HG02763 (cell line): Measurements from ENCODE around the gene MGAT3.
A peak's percentile ranks its signal among the peaks of the same experiment; 100 is the strongest.
"Not testable (repeated sequence)": the region's sequence is repeated elsewhere in the genome, so short reads cannot be mapped to it uniquely, and the experiment has no call there.

Experiments used
- ATAC-seq: cut with Tn5 transposase; IDR thresholded peaks from one replicate; pipeline ENCODE4 v1.9.1; 2021; ENCODE audit warnings: mild to moderate bottlenecking, moderate library complexity; ENCODE audit not compliant: unreplicated experiment

The MGAT3 gene

GRCh38 chr22:39510529-39511149 is 53.8 kb downstream of the MGAT3 start:
- ATAC-seq, result no peak

GRCh38 chr22:39511226-39511625 is 54.4 kb downstream of the MGAT3 start:
- no peak for ATAC-seq

DNA sequence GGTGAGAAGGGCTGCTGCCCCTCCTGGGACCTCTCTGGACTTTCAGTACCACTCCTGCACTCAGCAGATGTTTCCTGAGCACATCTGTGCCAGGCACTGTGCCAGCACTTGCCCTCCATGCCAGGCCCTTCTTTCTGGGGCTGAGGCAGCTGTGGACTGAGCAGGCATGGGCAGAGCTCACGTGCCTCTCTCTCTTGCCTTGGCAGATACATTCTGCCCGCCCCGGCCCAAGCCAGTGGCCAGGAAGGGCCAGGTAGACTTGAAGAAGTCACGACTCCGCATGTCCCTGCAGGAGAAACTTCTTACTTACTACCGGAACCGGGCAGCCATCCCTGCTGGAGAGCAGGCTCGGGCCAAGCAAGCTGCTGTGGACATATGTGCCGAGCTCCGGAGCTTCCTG is 55.2 kb downstream of the MGAT3 start:
- ATAC-seq, result no peak

DNA sequence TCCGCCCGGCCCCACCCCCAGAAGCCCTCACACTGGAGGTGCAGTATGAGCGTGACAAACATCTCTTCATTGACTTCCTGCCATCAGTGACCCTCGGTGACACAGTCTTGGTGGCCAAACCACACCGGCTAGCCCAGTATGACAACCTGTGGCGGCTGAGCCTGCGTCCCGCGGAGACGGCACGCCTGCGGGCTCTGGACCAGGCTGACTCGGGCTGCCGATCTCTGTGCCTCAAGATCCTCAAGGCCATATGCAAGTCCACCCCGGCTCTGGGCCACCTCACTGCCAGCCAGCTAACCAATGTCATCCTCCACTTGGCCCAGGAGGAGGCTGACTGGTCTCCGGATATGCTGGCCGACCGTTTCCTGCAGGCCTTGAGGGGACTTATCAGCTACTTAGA is 57.0 kb downstream of the MGAT3 start:
- ATAC-seq, result no peak

DNA sequence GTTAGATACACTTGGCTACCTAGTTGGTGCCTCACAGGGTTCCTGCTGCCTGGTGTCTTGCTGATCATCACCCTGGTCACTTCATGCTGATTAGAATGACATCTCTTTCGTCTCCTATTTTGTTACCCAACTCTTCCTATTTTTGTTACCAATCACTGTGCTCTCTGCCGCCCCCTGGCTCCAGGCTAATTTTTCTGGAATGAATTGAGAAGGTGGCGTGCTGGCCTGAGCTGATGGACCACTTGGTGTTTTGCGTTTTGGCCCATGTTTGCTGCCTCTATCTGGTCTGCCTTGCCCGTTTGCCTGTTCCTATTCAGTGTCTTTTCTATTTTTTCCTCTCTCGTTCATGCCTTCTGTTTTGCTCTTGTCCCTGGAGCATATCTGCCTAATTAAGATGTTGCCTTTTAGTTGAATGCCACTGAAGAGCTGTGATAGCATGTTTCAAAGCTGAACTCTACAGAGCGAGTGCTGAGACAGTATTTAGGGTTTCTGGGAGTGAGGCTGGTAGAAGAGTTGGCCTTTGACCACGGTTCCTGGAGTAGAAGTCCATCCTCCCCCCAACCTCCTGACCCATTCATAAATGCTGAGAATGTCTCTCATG is 57.7 kb downstream of the MGAT3 start:
- ATAC-seq, result no peak

DNA sequence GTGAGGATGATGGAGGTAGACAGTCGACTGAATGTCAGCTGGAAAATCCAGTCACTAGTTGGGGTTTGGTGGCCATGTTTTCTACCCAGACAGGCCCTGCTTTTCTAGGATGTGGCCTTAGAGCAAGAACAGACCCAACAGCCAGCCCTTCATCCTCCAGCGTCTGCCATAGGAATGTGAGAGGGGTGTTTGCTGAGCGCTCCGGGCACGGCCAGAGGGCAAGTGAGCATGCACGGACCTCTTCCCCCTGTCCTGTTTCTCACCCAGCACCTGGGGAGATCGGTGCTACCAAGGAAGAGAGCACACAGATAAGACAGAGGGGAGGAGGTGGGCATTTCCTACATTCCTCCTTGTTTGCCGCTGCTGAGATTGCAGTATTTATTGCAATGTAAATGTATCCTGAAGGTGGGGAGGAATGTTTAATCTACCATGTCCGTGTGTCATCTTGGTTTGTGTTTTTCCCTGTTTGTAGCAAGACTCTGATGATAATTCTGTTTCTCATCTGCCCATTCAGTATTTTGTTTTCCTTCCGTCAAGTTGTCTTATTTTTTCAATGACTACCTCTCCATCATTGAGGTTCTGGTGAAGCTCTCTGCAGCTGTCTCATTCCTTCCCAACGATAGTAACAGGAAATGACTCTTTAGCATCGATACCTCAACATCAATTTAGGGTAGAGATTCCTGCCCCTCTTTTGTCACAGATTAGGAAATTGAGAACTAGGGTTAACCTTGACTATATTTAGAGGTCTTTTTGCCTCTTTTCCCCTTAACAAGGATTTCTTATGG is 58.6 kb downstream of the MGAT3 start:
- ATAC-seq, result no peak

- no peak for ATAC-seq
These were observed 60.7 kb downstream of the MGAT3 start for GRCh38 chr22:39517470-39517869.

- ATAC-seq, result no peak
These were observed 61.5 kb downstream of the MGAT3 start for GRCh38 chr22:39518144-39518786.

GRCh38 chr22:39518996-39519680 is 62.3 kb downstream of the MGAT3 start:
- no peak for ATAC-seq

- ATAC-seq, result peak; percentile 69
These were observed 62.9 kb downstream of the MGAT3 start for GRCh38 chr22:39519681-39520225.

GRCh38 chr22:39520226-39521105 is 63.7 kb downstream of the MGAT3 start, which contains the start of gene ATF4:
Gene ATF4, plus strand, starts transcription at chr22:39520562. Its CDS starts 884 bp downstream, at chr22:39521446.
- peak; percentile 55 for ATAC-seq

DNA sequence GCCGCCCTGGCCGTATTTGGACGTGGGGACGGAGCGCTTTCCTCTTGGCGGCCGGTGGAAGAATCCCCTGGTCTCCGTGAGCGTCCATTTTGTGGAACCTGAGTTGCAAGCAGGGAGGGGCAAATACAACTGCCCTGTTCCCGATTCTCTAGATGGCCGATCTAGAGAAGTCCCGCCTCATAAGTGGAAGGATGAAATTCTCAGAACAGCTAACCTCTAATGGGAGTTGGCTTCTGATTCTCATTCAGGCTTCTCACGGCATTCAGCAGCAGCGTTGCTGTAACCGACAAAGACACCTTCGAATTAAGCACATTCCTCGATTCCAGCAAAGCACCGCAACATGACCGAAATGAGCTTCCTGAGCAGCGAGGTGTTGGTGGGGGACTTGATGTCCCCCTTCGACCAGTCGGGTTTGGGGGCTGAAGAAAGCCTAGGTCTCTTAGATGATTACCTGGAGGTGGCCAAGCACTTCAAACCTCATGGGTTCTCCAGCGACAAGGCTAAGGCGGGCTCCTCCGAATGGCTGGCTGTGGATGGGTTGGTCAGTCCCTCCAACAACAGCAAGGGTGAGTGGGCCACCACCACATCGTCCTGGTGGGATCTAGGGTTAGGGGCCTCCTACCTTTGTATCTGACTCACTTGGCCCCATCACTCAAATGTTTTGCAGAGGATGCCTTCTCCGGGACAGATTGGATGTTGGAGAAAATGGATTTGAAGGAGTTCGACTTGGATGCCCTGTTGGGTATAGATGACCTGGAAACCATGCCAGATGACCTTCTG is 64.5 kb downstream of the MGAT3 start:
- not testable (repeated sequence) for ATAC-seq

DNA sequence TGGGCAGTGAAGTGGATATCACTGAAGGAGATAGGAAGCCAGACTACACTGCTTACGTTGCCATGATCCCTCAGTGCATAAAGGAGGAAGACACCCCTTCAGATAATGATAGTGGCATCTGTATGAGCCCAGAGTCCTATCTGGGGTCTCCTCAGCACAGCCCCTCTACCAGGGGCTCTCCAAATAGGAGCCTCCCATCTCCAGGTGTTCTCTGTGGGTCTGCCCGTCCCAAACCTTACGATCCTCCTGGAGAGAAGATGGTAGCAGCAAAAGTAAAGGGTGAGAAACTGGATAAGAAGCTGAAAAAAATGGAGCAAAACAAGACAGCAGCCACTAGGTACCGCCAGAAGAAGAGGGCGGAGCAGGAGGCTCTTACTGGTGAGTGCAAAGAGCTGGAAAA is 65.3 kb downstream of the MGAT3 start:
- not testable (repeated sequence) for ATAC-seq

GRCh38 chr22:39522567-39523300 is 65.9 kb downstream of the MGAT3 start:
- no peak for ATAC-seq

GRCh38 chr22:39524089-39524752 is 67.4 kb downstream of the MGAT3 start:
- ATAC-seq, result no peak

- ATAC-seq, result no peak
These were observed 68.2 kb downstream of the MGAT3 start for GRCh38 chr22:39524753-39525657.

DNA sequence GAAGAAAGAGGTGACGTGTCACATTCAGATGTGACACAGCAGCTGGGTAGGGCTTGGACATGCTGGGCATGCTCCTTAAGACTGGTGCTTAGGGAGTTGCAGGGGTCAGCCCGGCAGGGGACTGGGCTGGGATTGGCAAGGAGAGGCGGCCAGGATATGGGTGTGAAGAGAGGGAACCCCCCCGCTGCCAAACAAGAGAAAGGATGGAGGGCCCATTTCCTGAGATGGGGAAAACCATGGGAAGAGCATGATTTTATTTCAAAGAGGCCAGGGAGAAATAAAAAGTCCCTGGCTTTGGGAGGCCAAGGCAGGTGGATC is 68.8 kb downstream of the MGAT3 start:
- ATAC-seq, result no peak
